Measurements from ENCODE around the gene HOXC13. TPM values are rescaled to one million over a fixed set of nuclear protein-coding genes. Genes with fewer than 3 reads are reported as not detected.

Gene HOXC13
- total and polyA plus RNA-seq, 9 of the 15 experiments (the other 6 are each of a cell fraction or from before 2014, with no cell fraction given): 0.03 to 0.29 (median 0.17) TPM; not detected in 2

- TF ChIP-seq RERE (CRISPR knock-in tag; IDR thresholded peaks at IDR 0.05; ENCODE audit: borderline replicate concordance) (no peak), TCF7 (IDR thresholded peaks at IDR 0.05; ENCODE audit: borderline replicate concordance) (no peak), JUNB (CRISPR knock-in tag; conservative IDR thresholded peaks at IDR 0.05) (no peak), ZFP1 (CRISPR knock-in tag; IDR thresholded peaks at IDR 0.05) (no peak), SMARCE1 (IDR thresholded peaks at IDR 0.05) (peak; percentile 62; the same call in 1 of the 2 replicates), PTBP1 (IDR thresholded peaks at IDR 0.05; ENCODE audit: low read depth, low read length) (no peak), ZNF134 (CRISPR knock-in tag; conservative IDR thresholded peaks at IDR 0.05) (no peak), RBM39 (optimal IDR thresholded peaks at IDR 0.05; ENCODE audit: low read depth, low read length) (no peak), RBM14 (IDR thresholded peaks at IDR 0.05; ENCODE audit: borderline replicate concordance, insufficient read depth, low read depth, low read length) (no peak), GABPB1 (CRISPR knock-in tag; IDR thresholded peaks at IDR 0.05) (no peak), PKNOX1 (IDR thresholded peaks at IDR 0.05) (no peak), ZC3H4 (CRISPR knock-in tag; IDR thresholded peaks at IDR 0.05; ENCODE audit: borderline replicate concordance) (no peak), TCF7L2 (IDR thresholded peaks at IDR 0.05; ENCODE audit: low read depth, low read length) (no peak), ZNF79 (CRISPR knock-in tag; IDR thresholded peaks at IDR 0.05; ENCODE audit: low read depth) (no peak), SP2 (IDR thresholded peaks at IDR 0.05; ENCODE audit: extremely low read depth, low read depth, low read length, poor library complexity, severe bottlenecking) (no peak), HBP1 (CRISPR knock-in tag; IDR thresholded peaks at IDR 0.05) (no peak), ZKSCAN1 (IDR thresholded peaks at IDR 0.05; ENCODE audit: low read depth, low read length) (no peak), HDAC8 (tag; IDR thresholded peaks at IDR 0.05) (no peak), RBM22 (IDR thresholded peaks at IDR 0.05; ENCODE audit: low read depth, low read length, poor library complexity, severe bottlenecking) (no peak), CHD4 (IDR thresholded peaks at IDR 0.05; ENCODE audit: insufficient read depth, insufficient replicate concordance, low read depth, low read length, poor library complexity, severe bottlenecking) (no peak)
Observed at GRCh38 chr12:53948650-53949593, 10.3 kb downstream of the HOXC13 start (continued).

All from K562 (cell line).